Pulmonary artery endothelial cell (primary cell): ENCODE results near the gene PDXDC1. TPM values are rescaled to one million over a fixed set of nuclear protein-coding genes. Genes with fewer than 3 reads are reported as not detected.
"Not testable (repeated sequence)": the region's sequence is repeated elsewhere in the genome, so short reads cannot be mapped to it uniquely, and the experiment has no call there.

ENCODE experiments used
- DNase-seq: peaks from one replicate; pipeline ENCODE4 v3.0.0-alpha.2; 2011; ENCODE audit warnings: low read depth, low spot score
- total RNA-seq: library from RNA; depleted of rRNA; stranded (reverse); fragments of >200 nt; gene quantifications from 2 replicates; pipeline ENCODE4 v1.2.3, GENCODE V29; 2014

Gene PDXDC1
- total RNA-seq, 1 donor from 2014 or later: 77.4 TPM

DNA sequence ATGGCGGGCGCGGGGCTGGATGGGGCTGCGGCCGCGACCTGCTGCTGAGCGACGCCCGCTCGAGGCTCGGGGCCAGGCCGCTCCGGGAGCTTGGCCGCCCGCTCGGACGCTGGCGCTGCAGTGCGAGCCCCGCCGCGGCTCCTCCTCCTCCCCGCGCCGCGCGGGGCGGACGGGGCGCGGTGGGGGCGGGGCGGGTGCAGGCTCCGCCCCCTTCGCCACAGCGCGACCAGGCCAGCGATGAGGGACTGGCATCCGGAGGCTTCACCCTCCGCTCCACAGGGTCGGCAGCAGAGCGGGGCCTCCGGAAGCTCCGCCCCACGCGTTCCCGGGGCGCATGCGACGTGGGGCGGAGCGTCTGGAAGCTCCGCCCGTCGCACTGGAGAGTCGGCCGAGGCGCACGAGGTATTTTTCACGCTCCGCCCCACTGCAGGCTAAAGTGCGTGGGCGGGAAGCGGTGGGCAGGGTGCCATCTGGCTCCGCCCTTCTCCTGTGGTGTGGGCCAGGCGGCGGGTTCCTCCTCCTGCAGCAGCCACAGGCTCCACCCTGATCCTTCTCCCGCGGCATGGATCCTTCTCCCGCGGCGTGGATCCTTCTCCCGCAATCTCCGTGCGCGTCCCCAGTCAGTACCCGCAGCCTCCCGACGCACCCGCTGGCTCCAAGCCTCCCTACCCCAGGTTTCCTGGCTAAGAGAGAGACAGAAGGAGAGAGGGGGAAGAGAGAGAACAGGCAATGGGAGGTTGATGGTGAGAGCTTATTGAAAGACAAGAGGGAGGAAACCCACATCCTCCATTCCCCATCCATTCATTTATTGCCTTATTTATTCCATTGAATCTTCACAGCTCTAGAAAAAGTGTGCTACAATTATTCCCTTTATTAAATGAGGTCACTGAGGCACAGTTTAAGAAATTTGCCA lies 180.1 kb downstream of the PDXDC1 start:
- peak; percentile 73 for DNase-seq

- DNase-seq: not testable (repeated sequence)
Observed at GRCh38 chr16:15157644-15158043, 182.8 kb downstream of the PDXDC1 start.

DNA sequence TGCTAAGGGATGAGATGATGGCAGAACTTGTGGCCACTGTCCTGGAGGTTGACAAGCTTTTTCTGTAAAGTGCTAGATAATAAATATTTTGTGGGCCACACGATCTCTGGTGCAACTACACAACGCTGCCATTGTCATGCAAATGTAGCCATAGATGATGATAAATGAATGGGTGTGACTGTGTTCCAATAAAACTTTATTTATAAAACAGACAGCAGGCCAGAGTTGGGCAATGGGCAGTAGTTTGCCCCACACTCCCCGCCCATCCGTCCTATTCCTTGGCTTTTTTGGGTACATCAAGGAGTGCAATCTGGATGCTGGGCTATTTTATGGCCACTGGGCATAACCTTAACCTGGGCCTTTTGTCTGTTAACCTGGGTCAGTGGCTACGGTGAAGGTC lies 184.8 kb downstream of the PDXDC1 start:
- DNase-seq: not testable (repeated sequence)

GRCh38 chr16:15160571-15160970 lies 185.7 kb downstream of the PDXDC1 start:
- DNase-seq: not testable (repeated sequence)

- DNase-seq: not testable (repeated sequence)
Observed at GRCh38 chr16:15163055-15163454, 188.2 kb downstream of the PDXDC1 start.

- DNase-seq: not testable (repeated sequence)
Observed at GRCh38 chr16:15166177-15166576, 191.4 kb downstream of the PDXDC1 start.

DNA sequence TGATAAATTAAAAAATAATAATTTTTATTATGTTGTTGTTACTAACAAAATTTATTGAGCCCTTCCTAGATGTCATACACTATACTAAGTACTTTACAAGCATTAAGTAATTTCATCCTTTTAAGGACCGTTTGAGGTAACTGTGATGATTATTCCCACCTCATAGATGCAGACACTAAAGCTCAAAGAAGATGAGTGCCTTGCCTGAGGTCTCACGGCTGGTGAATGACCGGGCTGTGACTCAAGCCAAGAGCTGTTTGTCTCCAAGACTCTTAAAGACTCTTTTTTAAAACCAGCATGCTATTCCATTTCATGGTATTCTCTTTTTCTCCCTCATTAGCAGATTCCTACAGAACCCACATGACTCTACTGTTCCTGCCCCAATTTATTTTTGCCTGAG lies 193.5 kb downstream of the PDXDC1 start:
- DNase-seq: not testable (repeated sequence)

DNA sequence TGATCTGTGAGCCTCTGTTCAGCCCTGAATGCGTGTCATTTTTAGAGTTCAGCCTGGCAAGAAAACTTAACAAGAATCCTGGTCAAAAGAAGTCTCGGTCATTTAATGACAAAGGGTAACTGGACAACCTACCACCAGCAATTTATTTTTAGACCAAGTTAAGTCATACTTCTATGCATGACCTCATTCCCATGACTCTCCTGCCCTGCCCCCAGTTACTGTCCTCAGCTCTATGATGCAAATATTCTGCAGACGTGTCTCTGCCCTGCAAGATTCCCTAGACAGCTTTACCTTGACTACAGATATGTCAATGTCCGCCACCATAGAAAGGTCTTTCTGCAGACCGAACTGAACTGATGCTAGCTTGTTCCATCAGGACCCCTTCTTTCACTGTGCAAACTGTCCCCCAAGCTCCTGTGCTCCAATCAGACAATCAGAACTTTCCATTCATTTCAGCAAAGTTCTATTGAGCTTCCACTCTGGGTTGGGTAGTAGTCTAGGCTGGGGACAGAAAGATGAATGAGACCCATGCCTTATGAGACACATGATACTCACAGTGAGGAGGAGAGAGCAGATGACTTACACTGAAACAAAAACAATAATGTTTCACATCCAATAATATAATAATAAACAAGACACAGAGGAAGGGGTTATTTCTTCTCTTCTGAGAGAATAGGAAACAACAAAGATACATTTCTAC lies 194.3 kb downstream of the PDXDC1 start:
- DNase-seq: not testable (repeated sequence)

DNA sequence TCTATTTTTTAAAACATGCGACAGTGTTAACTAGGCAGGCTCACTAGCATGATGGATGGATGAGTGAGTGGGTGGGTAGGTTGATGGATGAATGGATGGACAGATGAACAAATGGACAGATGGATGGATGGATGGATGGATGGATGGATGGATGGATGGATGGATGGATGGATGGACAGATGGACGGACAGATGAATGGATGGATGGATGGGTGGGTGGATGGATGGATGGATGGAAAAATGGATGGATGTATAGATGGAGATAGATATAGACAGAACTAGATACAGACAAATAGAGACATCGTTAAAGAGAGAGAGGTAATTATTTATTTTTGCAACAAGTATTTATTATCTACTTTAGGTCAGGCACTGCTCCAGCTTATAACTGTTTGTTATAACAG lies 205.1 kb downstream of the PDXDC1 start:
- not testable (repeated sequence) for DNase-seq

GRCh38 chr16:15180946-15181345 lies 206.1 kb downstream of the PDXDC1 start:
- not testable (repeated sequence) for DNase-seq

- not testable (repeated sequence) for DNase-seq
Observed at GRCh38 chr16:15184000-15184399, 209.2 kb downstream of the PDXDC1 start.

Other genes starting within 250 kb of the PDXDC1 start
- gene NPIPA2, start 232.5 kb upstream of the PDXDC1 start, total RNA-seq: 0.07 and 0.60 TPM in 2 replicates
- 150 and 156 TPM in 2 replicates for gene NOMO1, start 141.3 kb upstream of the PDXDC1 start, total RNA-seq
- gene NPIPA1, start 37.6 kb upstream of the PDXDC1 start, total RNA-seq: 15.1 and 25.6 TPM in 2 replicates
- gene NTAN1, start 81.0 kb downstream of the PDXDC1 start, total RNA-seq: 110 and 150 TPM in 2 replicates
- gene RRN3, start 119.2 kb downstream of the PDXDC1 start, total RNA-seq: 37.0 and 47.0 TPM in 2 replicates